SK-MEL-5 (cell line): Measurements from ENCODE around the gene RNASE8. TPM values are rescaled to one million over a fixed set of nuclear protein-coding genes. Genes with fewer than 3 reads are reported as not detected.
A peak's percentile ranks its signal among the peaks of the same experiment; 100 is the strongest.
"Not testable (repeated sequence)": the region's sequence is repeated elsewhere in the genome, so short reads cannot be mapped to it uniquely, and the experiment has no call there.

Source experiments
- DNase-seq: peaks from one replicate; pipeline ENCODE4 v3.0.0-alpha.2; 2016; ENCODE audit warnings: low read depth, low spot score
- in situ Hi-C: cut with HindIII; loops from 2 replicates; pipeline ENCODE4 v1.10.0; 2016; ENCODE audit warnings: low sequenced_read_pairs, high pct_unique_total_duplicates, low pct_unique_long_range_greater_than_20kb
- total RNA-seq: library from RNA; depleted of rRNA; stranded (reverse); fragments of >200 nt; shearing (Covaris generic); gene quantifications from 2 replicates; pipeline ENCODE4 v1.2.3, GENCODE V29; 2014

RNASE8 gene
- total RNA-seq, 1 experiment from 2014 or later: not detected

GRCh38 chr14:21025371-21026273 lies 32.0 kb upstream of the RNASE8 start:
- in situ Hi-C loops: no loop called here
- DNase-seq: no peak

GRCh38 chr14:21026274-21026987 lies 31.2 kb upstream of the RNASE8 start:
- in situ Hi-C loops: no loop called here
- DNase-seq: no peak

- no peak for DNase-seq
- in situ Hi-C loops: no loop called here
These were observed 30.7 kb upstream of the RNASE8 start for GRCh38 chr14:21026988-21027315.

GRCh38 chr14:21029917-21030316 lies 27.7 kb upstream of the RNASE8 start, which contains the start of gene TPPP2:
Gene TPPP2 (plus strand): TSS chr14:21030217. CDS start chr14:21030582, 365 bp downstream.
- no peak for DNase-seq
- in situ Hi-C loops: no loop called here

GRCh38 chr14:21030531-21030930 lies 27.1 kb upstream of the RNASE8 start:
- DNase-seq: no peak
- in situ Hi-C loops: no loop called here

- in situ Hi-C loops: no loop called here
- DNase-seq: no peak
These were observed 25.1 kb upstream of the RNASE8 start for GRCh38 chr14:21032326-21033132.

GRCh38 chr14:21033133-21033698 lies 24.4 kb upstream of the RNASE8 start:
- in situ Hi-C loops: no loop called here
- DNase-seq: no peak

DNA sequence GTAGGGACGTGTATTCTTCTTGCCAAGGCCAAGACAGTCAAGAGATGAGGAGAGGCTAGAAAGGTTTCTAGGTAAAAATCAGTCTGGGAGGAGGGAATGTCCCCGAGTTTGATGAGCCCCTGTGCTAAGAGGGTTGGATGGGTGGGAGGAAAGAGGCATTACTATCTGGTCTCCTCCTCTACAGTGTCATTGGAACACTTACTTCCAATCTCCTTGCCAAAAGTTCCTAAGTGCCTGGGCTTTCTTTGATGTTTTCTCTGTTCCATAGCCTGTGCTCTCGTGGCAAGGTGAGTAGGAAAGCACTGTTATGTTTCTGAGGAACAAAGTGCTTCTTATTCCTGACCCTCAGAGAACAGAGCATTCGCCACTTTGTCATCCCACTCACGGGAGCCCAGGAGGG lies 22.9 kb upstream of the RNASE8 start, which contains the start of gene RNASE13:
TSS of gene RNASE13 (minus strand) at position 101 of the 400 bp plus-strand sequence. CDS start 519 bp downstream, outside the sequence.
- no peak for DNase-seq
- in situ Hi-C loops: no loop called here

- in situ Hi-C loops: no loop called here
- no peak for DNase-seq
These were observed 20.9 kb upstream of the RNASE8 start for GRCh38 chr14:21036751-21037150.

DNA sequence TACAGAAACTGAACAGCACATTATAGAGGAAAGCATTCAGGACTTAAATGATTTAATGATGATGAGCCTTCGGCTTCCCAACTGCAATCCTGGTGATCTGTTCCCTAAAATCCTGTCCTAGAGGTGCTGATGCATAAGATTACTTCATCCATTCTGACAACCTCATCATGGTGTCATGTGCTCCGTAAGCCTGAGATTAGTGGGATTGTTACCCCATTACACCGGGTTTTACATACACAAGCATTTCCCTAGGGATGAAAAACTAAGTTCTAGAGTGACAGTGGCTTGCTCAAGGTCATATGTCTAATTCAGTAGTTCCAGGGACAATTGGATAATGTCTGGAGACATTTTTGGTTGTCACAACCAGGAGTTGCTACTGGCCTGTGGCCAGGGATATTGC lies 20.5 kb upstream of the RNASE8 start:
- in situ Hi-C loops: no loop called here
- DNase-seq: no peak

- in situ Hi-C loops: no loop called here
- DNase-seq: peak; percentile 70
These were observed 18.9 kb upstream of the RNASE8 start for GRCh38 chr14:21038441-21039422.

DNA sequence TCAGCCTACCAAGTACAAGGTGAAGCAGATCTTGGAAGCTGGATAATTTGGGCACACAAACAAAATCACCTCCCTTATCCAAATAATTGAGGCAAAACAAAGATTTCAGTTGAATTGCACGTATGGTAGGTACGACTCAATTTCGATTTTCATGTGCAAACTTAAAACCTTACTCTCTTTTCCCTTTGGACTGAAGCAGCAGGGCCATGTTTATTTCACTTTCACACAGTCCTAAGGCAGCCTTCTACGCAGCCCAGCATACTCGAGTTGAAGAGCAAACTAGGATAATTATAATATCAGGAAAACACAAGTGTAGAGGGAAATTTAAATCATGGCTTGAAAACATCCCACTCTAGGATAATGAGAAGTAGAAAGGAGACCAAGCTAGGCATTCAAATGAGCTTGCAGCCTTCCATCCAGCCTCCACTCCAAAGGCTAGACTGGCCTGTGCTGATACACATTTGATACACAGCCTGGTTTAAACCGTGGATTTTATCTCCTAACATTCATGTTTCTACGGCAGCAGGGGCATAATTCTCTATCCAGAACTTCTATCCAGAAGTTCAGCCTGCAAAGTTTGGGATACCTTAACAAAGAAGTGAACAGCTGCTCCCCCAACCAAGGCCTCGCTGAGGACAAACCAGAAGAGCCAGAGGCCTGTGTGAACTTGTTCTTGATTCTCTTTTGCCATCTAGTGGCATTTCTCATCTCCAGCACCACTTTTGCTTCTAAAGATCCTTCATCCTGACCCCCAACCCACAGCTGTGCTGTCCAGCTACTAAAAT lies 17.8 kb upstream of the RNASE8 start:
- in situ Hi-C loops: no loop called here
- peak; percentile 84 for DNase-seq

GRCh38 chr14:21040370-21040925 lies 17.2 kb upstream of the RNASE8 start:
- no peak for DNase-seq
- in situ Hi-C loops: no loop called here

- in situ Hi-C loops, DNase-seq: not testable (repeated sequence)
These were observed 16.7 kb upstream of the RNASE8 start for GRCh38 chr14:21040941-21041340.

- peak; percentile 44 for DNase-seq
- in situ Hi-C loops: no loop called here
These were observed 15.8 kb upstream of the RNASE8 start, which contains the start of gene RNASE7 for GRCh38 chr14:21041676-21042433. Gene RNASE7 (plus strand): TSS chr14:21042362. CDS start chr14:21042993, 631 bp downstream.
